GM18870 (cell line): ENCODE measurements around the gene TMEM8B.
"Not testable (repeated sequence)": the region's sequence is repeated elsewhere in the genome, so short reads cannot be mapped to it uniquely, and the experiment has no call there.

Experiments used
- ATAC-seq: cut with Tn5 transposase; IDR thresholded peaks from one replicate; pipeline ENCODE4 v1.9.1; 2021; ENCODE audit warnings: moderate library complexity; ENCODE audit not compliant: unreplicated experiment

TMEM8B gene

GRCh38 chr9:35905912-35906679 is 77.1 kb downstream of the TMEM8B start, which contains the start of gene HRCT1:
Gene HRCT1, plus strand, starts transcription at chr9:35906202. Its CDS starts 86 bp downstream, at chr9:35906288.
- ATAC-seq, result no peak

- ATAC-seq, result no peak
Observed at GRCh38 chr9:35906923-35907699, 78.1 kb downstream of the TMEM8B start.

- ATAC-seq, result no peak
Observed at GRCh38 chr9:35907711-35908503, 78.9 kb downstream of the TMEM8B start.

DNA sequence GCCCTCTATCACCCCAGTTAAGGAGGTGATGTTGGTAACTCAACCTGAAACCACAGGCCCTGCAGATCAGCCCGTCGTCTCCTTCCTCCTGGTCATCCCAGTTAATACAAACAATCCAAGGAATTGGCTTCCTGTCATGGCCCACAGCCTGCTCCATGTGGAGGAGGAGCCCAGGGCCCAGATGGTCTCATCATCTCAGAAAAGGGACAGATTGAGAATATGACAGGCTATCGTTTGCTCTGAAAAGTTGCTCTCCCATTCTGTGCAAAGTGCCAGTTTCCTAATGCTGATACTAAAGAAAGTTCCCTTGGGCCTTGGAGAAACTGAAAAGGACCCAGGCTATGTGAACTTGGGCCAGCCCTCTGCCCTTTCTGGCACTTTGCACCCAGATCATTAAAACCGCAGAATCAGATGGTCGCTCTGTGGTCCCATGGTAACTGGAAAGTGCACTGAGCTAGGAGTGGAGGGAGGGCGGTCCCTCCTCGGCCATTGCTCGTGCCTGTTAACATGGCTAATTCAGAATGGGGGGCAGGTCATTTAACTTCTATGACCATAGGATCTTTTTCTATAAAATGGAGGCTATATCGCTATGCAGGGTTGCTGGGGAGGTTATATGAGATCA is 79.6 kb downstream of the TMEM8B start:
- ATAC-seq, result no peak

DNA sequence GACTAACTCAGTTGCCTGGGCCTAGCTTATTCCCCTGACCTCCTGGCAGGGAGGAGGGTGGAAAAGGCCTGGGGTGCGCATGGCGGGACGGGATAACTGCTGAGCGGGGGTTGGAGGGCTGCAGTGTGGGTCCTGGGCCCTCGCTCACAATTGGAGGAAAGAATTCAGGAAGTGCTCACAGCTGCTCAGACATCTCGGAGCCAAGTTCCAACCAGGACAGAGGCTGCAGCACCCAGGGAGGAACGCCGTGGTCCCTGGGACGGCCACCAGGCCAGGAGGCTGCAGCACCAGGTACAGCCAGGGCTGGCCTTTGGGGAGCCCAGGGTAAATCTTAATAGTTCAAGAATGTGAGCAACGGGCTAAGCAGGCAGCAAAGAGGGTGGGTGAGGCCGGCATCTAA is 80.2 kb downstream of the TMEM8B start, which contains the start of gene SPAAR:
Gene SPAAR (plus strand): TSS at position 217 of the 400 bp plus-strand sequence. CDS start 974 bp downstream, outside the sequence.
- no peak for ATAC-seq

- no peak for ATAC-seq
Observed at GRCh38 chr9:35909687-35910612, 80.9 kb downstream of the TMEM8B start.

- ATAC-seq, result no peak
Observed at GRCh38 chr9:35910613-35911359, 81.8 kb downstream of the TMEM8B start.

DNA sequence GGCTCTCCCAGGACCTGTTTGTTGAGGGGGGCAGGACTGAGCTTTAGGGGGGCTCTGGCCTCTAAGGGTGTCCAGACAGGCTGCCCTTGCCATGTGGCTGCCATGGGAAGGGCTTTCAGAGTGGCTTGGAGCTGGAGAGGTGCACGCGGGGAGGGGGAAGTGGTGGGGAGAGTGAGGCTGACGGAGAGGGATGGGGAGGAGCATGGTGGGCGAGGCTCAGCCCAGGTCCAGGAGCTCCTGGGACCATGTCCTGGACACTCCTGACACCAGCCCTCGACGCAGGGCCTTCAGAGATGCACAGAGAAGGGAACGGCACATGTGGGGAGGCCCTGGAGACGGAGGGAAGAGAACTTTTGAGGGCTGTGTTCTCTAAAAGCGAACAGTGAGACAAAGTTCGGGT is 82.7 kb downstream of the TMEM8B start:
- ATAC-seq, result no peak

DNA sequence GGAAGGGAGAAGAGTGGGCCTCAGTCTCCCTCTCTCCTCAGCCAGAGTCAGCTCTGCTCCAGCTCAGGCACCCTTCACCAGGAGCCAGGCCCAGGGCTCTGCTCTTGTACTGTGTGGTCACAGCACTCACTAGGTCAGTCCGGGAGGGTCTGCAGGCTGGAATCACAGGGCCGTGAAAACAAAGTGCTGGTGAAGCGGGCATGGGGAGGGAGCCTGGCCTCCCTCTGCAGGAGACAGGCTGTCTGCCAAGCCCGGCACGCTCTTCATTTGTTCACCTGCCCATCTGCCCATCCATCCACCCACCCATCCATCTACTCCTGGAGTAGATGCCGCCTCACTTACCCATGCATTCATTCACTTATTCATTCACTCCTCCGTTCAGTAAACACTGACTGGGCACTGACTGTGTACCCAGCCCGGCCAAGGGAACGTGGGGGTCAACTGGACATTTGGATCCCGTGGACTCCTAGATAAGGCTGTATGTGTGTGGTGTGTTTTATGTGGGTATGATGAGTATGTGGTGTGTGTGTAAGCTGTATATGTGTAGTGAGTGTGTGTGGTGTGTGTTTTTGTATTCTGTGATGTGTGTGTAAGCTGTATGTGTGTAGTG is 83.9 kb downstream of the TMEM8B start:
- ATAC-seq, result no peak

- not testable (repeated sequence) for ATAC-seq
Observed at GRCh38 chr9:35913429-35913828, 84.4 kb downstream of the TMEM8B start.

GRCh38 chr9:35914301-35914807 is 85.3 kb downstream of the TMEM8B start:
- ATAC-seq, result no peak
